Fibroblast of lung (primary cell): ENCODE data around the gene CCDC174.

Experiments used
- EZH2 ChIP-seq: IDR thresholded peaks from 2 replicates; pipeline ENCODE4 v1.5.1; 2012; ENCODE audit warnings: low read length, control low read depth, mild to moderate bottlenecking; ENCODE audit errors: missing control alignments
- TF ChIP-seq, protein P1 (sequence below), 2 donors: IDR thresholded peaks in 1 of 2; conservative IDR thresholded peaks in 1 of 2; 1 replicate in 1 of 2; 2 replicates in 1 of 2; pipeline ENCODE4 v1.5.1; 2011 to 2012; ENCODE audit warnings: low read length in 2 of 2, control low read depth in 1 of 2, inconsistent platforms in 1 of 2, low read depth in 1 of 2, mild to moderate bottlenecking in 1 of 2

DNA sequence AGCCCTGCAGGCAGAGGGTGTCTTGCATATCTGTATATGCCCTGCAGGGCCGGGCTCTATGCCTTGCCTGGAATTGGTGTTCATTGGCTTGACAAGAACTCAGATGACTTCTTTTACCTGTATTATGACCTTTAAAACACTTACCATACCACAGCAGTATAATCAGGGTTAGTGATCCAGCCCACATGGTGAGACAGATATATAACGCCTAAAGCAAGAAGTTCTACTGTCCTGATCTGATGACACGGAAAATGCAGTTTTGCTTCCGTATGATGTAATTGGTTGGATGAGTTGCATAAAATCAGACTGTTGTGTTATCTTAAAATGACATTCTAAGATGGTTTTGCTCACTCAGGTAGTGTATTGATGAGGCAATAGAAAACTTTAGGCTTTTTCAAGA, 9.4 kb downstream of the CCDC174 start:
- TF ChIP-seq, protein P1, sequence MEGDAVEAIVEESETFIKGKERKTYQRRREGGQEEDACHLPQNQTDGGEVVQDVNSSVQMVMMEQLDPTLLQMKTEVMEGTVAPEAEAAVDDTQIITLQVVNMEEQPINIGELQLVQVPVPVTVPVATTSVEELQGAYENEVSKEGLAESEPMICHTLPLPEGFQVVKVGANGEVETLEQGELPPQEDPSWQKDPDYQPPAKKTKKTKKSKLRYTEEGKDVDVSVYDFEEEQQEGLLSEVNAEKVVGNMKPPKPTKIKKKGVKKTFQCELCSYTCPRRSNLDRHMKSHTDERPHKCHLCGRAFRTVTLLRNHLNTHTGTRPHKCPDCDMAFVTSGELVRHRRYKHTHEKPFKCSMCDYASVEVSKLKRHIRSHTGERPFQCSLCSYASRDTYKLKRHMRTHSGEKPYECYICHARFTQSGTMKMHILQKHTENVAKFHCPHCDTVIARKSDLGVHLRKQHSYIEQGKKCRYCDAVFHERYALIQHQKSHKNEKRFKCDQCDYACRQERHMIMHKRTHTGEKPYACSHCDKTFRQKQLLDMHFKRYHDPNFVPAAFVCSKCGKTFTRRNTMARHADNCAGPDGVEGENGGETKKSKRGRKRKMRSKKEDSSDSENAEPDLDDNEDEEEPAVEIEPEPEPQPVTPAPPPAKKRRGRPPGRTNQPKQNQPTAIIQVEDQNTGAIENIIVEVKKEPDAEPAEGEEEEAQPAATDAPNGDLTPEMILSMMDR (conservative IDR thresholded peaks at IDR 0.05 in 1 of 2, IDR thresholded peaks at IDR 0.05 in 1 of 2; ENCODE audit: low read depth in 1 of 2, low read length in 2 of 2): no peak
- TF ChIP-seq EZH2: no peak
